IPS-18c (cell line): ENCODE results near the gene ATR.
"Not testable (repeated sequence)": the region's sequence is repeated elsewhere in the genome, so short reads cannot be mapped to it uniquely, and the experiment has no call there.

ENCODE experiments used
- H3K4me3 ChIP-seq: 2 replicates; pipeline ENCODE4 v1.7.0; 2013; ENCODE audit warnings: low read depth, mild to moderate bottlenecking, low read length, moderate library complexity; ENCODE audit not compliant: insufficient read depth
- H3K9me3 ChIP-seq: one replicate; pipeline ENCODE4 v1.6.1; 2013; ENCODE audit warnings: mild to moderate bottlenecking, low read length, moderate library complexity; ENCODE audit not compliant: control insufficient read depth, insufficient read depth

The ATR gene

DNA sequence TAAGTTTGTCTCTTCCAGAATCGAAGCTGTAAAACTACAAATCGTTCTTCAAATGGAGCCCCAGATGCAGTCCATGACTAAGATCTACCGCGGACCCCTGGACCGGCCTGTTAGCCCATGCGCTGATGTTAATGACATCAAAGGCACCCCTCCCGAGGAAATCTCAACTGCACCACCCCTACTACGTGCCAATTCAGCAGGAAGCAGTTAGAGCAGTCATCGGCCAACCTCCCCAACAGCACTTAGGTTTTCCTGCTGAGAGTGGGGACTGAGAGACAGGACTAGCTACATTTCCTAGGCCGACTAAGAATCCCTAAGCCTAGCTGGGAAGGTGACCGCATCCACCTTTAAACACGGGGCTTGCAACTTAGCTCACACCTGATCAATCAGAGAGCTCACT is 135.5 kb downstream of the ATR start:
- H3K4me3 ChIP-seq, H3K9me3 ChIP-seq: not testable (repeated sequence)

DNA sequence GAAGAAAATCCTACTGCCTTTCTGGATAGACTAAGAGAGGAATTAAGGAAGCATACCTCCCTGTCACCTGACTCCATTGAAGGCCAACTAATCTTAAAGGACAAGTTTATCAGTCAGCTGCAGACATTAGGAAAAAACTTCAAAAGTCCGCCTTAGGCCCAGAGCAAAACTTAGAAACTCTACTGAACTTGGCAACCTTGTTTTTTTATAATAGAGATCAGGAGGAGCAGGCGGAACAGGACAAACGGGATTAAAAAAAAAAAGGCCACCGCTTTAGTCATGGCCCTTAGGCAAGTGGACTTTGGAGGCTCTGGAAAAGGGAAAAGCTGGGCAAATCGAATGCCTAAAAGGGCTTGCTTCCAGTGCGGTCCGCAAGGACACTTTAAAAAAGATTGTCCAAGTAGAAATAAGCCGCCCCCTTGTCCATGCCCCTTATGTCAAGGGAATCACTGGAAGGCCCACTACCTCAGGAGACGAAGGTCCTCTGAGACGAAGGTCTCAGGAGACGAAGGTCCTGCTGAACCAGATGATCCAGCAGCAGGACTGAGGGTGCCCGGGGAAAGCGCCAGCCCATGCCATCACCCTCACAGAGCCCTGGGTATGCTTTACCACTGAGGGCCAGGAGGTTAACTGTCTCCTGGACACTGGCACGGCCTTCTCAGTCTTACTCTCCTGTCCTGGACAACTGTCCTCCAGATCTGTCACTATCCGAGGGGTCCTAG is 138.9 kb downstream of the ATR start:
- not testable (repeated sequence) for H3K9me3 ChIP-seq, H3K4me3 ChIP-seq

DNA sequence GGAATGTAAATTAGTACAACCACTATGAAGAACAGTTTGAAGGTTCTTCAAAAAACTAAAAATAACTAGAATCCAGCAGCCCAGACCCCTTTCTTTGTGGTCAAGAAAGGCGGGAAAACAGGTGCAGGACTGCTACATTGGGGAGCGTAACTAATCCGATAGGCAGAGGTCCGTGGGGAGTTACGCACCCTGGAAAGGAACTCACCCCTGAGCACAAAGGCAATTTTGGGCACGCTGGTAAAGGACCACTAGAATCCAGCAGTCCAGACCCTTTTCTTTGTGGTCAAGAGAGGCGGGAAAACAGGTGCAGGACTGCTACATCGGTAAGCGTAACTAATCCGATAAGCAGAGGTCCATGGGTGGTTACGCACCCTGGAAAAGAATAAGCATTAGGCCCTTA is 140.4 kb downstream of the ATR start:
- not testable (repeated sequence) for H3K4me3 ChIP-seq, H3K9me3 ChIP-seq

DNA sequence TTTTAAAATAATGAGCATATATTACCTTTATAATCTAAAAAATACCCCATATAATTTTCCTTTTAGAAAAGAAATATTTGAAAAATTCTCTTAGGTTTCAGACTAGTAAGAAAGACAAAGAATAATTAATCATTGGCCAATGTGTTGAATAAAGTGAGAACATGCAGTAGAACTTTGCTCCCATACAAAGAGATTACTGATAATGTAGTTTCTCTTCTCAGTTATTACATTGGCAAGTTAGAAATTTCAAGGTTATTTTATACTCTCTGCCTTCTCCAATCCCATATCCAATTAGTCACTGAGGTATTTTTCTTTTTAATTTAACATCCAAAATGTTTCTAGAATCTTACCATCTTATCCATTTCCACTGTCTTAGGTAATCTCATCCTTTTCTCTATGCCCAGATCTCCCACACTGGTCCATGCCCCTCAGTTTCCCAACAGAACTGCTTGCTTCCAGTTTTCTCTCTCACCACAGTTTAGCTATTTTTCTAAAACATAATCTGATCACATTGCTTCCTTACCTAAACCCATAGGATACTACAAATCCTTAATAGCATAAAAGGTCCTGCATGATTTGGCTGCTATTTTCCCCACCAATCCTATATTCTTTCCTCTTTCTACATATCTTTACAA is 141.5 kb downstream of the ATR start:
- Histone ChIP-seq H3K9me3 (no peaks in the 10 kb centered on the region), H3K4me3 (no peak overlapping the region)

DNA sequence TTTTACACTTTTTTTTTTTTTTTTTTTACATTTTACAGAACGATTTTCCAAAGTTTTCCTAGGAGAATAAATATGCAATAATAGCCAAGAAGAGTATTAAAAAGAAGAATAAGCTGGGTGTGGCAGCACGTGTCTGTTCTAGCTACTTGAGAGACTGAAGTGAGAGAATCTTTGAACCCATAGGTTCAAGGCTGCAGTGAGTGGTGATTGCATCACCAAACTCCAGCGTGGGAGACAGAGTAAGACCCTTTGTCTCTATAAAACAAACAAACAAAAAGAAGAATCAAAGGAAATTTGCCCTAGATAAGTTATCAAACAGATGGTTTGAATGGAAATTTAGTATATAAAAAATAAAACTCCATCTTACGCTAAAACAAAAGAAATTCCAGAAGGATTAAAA is 144.0 kb downstream of the ATR start:
- no peaks in the 10 kb centered on the region for H3K9me3 ChIP-seq

DNA sequence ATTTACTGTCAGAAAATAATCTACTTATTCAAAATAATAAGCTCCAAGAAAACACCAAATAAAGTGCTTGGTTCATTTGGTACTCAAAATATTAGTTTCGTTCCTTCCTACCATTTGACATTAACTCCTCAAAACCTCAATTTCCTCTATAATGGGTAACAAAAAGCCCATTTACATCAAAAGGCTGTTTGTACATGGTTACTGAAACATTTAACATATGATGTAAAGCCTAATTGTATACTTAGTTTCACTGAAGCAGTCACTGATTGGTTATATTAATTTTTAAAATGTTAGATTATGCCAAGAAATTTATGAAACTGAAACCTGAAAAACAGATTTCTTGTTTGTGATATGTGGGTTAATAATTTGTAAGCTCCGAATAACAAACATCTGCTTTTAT is 145.4 kb downstream of the ATR start:
- Histone ChIP-seq H3K4me3 (no peak overlapping the region), H3K9me3 (no peaks in the 10 kb centered on the region)

More for the DNA sequence above, 144.0 kb downstream of the ATR start:
- H3K4me3 ChIP-seq = no peak overlapping the region

DNA sequence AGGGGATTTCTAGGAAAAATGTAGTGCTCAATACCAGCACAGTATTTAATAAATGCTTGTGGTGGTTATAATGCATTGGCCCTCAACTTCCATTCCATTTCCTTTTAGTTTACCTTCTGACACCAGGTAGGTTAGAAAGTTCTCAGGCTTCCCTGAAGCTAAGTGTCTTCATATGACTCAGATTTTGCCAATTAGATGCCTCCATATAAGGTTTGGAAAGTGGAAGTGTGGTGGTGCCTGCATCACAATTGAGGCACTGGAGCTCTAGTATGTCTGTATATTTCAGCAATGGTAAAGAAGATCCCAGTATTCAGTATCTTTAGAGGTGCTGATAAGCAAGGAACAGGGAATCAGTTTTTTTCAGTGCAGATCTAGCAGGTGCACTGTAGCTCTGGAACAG is 149.0 kb downstream of the ATR start:
- Histone ChIP-seq H3K9me3 (no peaks in the 10 kb centered on the region), H3K4me3 (no peak overlapping the region)

DNA sequence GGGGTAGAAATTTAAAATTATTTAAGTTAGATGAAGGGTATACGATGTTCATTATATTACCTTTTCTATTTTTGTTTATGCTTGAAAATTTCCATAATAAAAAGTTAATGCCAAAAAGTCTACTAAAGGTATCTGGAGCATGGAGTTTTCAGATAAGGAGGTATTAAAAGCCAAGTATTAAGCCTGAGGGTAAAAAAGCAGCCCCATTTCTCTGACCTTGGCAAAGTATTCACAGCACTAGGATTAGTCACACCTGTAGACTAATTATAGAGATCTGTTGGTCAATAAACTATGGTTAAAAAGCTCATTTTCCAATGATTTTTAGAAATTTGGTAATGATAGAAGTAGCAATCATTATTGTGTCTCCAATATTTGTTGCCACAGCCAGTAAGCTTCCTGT is 153.8 kb downstream of the ATR start:
- no peaks in the 10 kb centered on the region for H3K9me3 ChIP-seq
- H3K4me3 ChIP-seq = no peak overlapping the region

DNA sequence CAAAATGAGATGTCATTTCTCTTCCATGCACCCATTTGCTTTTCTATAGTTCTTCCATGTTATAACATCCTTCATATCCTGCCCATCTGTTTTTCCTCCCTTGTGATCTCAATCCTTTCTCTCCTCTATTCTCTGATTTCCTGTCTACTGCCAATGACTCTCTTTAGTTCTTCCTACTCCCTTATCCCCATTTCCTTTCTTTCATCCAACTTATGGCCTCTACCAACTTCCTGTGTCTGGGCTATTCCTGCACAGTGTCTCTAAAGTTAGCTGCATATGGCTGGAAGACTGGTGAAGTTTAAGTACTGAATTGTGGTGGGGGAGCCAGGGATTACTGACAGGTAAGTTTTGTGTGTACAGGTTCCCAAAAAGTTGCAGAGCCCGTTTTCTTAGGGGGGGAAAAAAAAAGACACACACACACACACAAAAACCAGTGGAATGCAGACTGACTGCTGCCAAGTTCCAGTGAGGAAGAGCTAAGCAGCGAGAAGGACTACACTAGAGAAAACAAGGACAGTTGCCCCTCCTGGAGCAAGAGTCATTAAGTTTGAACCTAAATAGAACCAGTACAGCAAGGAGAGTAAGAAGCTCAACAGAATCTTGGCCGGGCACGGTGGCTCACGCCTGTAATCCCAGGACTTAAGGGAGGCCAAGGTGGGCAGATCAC is 159.5 kb downstream of the ATR start:
- Histone ChIP-seq H3K9me3 (no peaks in the 10 kb centered on the region), H3K4me3 (no peak overlapping the region)

DNA sequence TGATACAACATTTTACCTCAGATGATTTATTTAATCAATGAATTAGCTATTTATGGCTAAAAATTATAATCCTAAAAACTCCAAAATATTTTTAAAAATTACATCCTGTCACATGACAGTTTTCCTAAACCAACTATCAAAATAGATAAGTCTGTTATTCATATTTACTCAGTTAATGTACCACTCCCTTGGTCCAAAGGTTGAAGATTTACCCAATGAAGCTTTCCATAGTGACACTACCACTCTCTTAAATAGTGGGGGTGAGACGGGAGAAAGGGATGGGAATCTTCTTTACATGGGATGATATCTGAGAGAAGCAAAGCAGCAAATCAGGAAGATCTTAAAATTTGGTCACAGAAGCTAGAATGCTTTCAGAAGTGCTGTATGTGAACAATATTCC is 161.2 kb downstream of the ATR start:
- no peaks in the 10 kb centered on the region for H3K9me3 ChIP-seq

DNA sequence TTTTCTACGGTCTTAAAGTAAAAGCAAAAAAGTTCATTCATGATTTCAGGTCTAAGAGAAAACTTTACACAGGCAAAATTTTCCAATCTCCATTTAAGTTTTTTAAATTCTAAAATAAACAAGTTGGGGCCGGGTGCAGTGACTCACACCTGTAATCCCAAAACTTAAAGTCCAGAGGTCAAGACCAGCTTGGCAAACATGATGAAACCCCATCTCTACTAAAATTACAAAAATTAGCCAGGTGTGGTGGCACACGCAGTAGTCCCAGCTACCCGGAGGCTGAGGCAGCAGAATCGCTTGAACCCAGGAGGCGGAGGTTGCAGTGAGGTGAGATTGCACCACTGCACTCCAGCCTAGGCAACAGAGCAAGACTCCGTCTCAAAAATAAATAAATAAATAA is 178.0 kb downstream of the ATR start:
- not testable (repeated sequence) for H3K4me3 ChIP-seq, H3K9me3 ChIP-seq

More for the DNA sequence above, 161.2 kb downstream of the ATR start:
- H3K4me3 ChIP-seq = no peak overlapping the region
